H1 (cell line): ENCODE results near the gene PGF.

Experiments
- TCF12 ChIP-seq: IDR thresholded peaks from 2 replicates; pipeline ENCODE4 v1.6.1; 2011; ENCODE audit warnings: low read depth, mild to moderate bottlenecking, low read length
- TF ChIP-seq, protein P1 (sequence below), 3 experiments: IDR thresholded peaks; 1 replicate in 2 of 3; 2 replicates in 1 of 3; pipeline versions ENCODE4 v1.5.1 to v1.6.1; 2011; ENCODE audit warnings: low read length in 3 of 3, mild to moderate bottlenecking in 3 of 3, inconsistent platforms in 2 of 3, low read depth in 1 of 3, moderate library complexity in 1 of 3; ENCODE audit not compliant: insufficient read depth in 1 of 3; ENCODE audit errors: control extremely low read depth in 1 of 3

DNA sequence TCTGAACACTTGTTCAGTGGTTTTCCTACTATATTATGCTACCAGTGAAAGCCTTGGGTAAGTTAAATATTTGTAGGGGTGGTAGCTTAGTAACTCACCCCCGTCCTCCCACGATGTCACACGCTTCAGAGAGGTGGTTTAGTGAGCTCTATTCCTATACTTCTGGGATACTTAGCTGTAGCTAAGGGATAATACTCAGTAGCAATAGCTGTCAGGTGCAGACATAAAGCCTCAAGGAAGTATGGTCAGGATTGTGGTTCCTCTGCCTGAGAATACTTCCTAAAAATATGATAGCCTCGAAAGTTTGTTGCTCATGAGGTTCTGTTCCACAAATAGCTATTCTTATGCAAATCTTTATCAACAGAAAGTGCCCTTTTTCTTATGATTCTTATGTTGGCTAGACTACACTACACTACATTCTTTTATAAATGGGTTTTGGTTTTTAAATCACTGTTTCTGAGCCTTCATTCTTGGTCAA lies 61.7 kb downstream of the PGF start:
- TF ChIP-seq, protein P1, sequence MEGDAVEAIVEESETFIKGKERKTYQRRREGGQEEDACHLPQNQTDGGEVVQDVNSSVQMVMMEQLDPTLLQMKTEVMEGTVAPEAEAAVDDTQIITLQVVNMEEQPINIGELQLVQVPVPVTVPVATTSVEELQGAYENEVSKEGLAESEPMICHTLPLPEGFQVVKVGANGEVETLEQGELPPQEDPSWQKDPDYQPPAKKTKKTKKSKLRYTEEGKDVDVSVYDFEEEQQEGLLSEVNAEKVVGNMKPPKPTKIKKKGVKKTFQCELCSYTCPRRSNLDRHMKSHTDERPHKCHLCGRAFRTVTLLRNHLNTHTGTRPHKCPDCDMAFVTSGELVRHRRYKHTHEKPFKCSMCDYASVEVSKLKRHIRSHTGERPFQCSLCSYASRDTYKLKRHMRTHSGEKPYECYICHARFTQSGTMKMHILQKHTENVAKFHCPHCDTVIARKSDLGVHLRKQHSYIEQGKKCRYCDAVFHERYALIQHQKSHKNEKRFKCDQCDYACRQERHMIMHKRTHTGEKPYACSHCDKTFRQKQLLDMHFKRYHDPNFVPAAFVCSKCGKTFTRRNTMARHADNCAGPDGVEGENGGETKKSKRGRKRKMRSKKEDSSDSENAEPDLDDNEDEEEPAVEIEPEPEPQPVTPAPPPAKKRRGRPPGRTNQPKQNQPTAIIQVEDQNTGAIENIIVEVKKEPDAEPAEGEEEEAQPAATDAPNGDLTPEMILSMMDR (IDR thresholded peaks at IDR 0.05; ENCODE audit: control extremely low read depth in 1 of 3, insufficient read depth in 1 of 3, low read depth in 1 of 3, low read length in 3 of 3): no peak
- no peak for TF ChIP-seq TCF12
